WTC11 (cell line): ENCODE results near the gene COA8. TPM values are rescaled to one million over a fixed set of nuclear protein-coding genes. Genes with fewer than 3 reads are reported as not detected.

ENCODE experiments used
- ATAC-seq: fragments of 200-7000 bp; cut with Tn5 transposase; 2 replicates; pipeline ENCODE4 v1.10.0; 2021; ENCODE audit warnings: mild to moderate bottlenecking, moderate library complexity
- CTCF ChIA-PET: fragments of 300-600 bp; sonication (Branson Sonifier 250); formaldehyde crosslinking; loops from one replicate; lab custom pipeline; 2021; ENCODE audit warnings: antibody characterized with exemption; lab: Charles Lee
- POLR2A ChIA-PET: fragments of 350-600 bp; sonication (Branson Sonifier 250); formaldehyde crosslinking; loops from one replicate; lab custom pipeline; 2021; ENCODE audit warnings: antibody characterized with exemption; lab: Charles Lee
- DNase-seq: peaks from one replicate; pipeline ENCODE4 v3.0.0; 2021; ENCODE audit warnings: low spot score
- H3K27ac Mint-ChIP-seq: 2 replicates; pipeline ENCODE4 v1.8.0; 2021; ENCODE audit warnings: mixed read lengths
- H3K27me3 Mint-ChIP-seq: 2 replicates; pipeline ENCODE4 v1.8.0; 2021; ENCODE audit warnings: low read depth, mild to moderate bottlenecking, moderate library complexity, mixed read lengths
- H3K36me3 Mint-ChIP-seq: 2 replicates; pipeline ENCODE4 v1.8.0; 2021; ENCODE audit warnings: mixed read lengths
- H3K4me1 Mint-ChIP-seq: 2 replicates; pipeline ENCODE4 v1.8.0; 2022; ENCODE audit warnings: mixed read lengths
- H3K4me3 Mint-ChIP-seq: 2 replicates; pipeline ENCODE4 v1.8.0; 2021; ENCODE audit warnings: mild to moderate bottlenecking, moderate library complexity, mixed read lengths
- H3K9me3 Mint-ChIP-seq: 2 replicates; pipeline ENCODE4 v1.8.0; 2021; ENCODE audit warnings: mixed read lengths
- ATF1 ChIP-seq: sonication (generic); formaldehyde crosslinking; IDR thresholded peaks from 2 replicates; pipeline ENCODE4 v1.8.1; 2023; ENCODE audit warnings: mild to moderate bottlenecking, moderate library complexity, missing genetic modification reagents
- ELF4 ChIP-seq: sonication (generic); formaldehyde crosslinking; IDR thresholded peaks from 2 replicates; pipeline ENCODE4 v1.8.1; 2022; ENCODE audit warnings: low read depth, mild to moderate bottlenecking, moderate library complexity, missing genetic modification reagents
- GTF2I ChIP-seq: fragments of 250-450 bp; sonication (Bioruptor Pico); conservative IDR thresholded peaks from 2 replicates; pipeline ENCODE4 v1.4.0; 2021; ENCODE audit warnings: mild to moderate bottlenecking
- NFE2L1 ChIP-seq: sonication (generic); formaldehyde crosslinking; IDR thresholded peaks from 2 replicates; pipeline ENCODE4 v1.8.1; 2023; ENCODE audit warnings: missing genetic modification reagents
- NR3C1 ChIP-seq: sonication (generic); formaldehyde crosslinking; conservative IDR thresholded peaks from 2 replicates; pipeline ENCODE4 v1.8.1; 2023; ENCODE audit warnings: low read depth, mild to moderate bottlenecking, missing genetic modification reagents
- ZNF138 ChIP-seq: sonication (generic); formaldehyde crosslinking; conservative IDR thresholded peaks from 2 replicates; pipeline ENCODE4 v1.8.1; 2022; ENCODE audit warnings: mild to moderate bottlenecking, moderate library complexity, missing genetic modification reagents
- ZNF232 ChIP-seq: sonication (generic); formaldehyde crosslinking; IDR thresholded peaks from 2 replicates; pipeline ENCODE4 v1.8.0; 2022; ENCODE audit warnings: mild to moderate bottlenecking, missing genetic modification reagents
- total RNA-seq: library from RNA; stranded (reverse); gene quantifications from 3 replicates; pipeline ENCODE4 v1.2.3, GENCODE V29; 2021
- TF ChIP-seq, protein P1 (sequence below): sonication (generic); formaldehyde crosslinking; IDR thresholded peaks from 2 replicates; pipeline ENCODE4 v1.8.1; 2022; ENCODE audit warnings: mild to moderate bottlenecking, missing genetic modification reagents, moderate library complexity, borderline replicate concordance
- TF ChIP-seq, protein P2 (sequence below): fragments of 250-450 bp; sonication (Bioruptor Pico); conservative IDR thresholded peaks from 2 replicates; pipeline ENCODE4 v1.9.0; 2021; ENCODE audit warnings: mild to moderate bottlenecking
- TF ChIP-seq, protein P3 (sequence below): fragments of 250-450 bp; sonication (Bioruptor Pico); IDR thresholded peaks from 2 replicates; pipeline ENCODE4 v1.9.0; 2021; ENCODE audit warnings: mild to moderate bottlenecking, borderline replicate concordance
- TF ChIP-seq, protein P4 (sequence below): sonication (generic); formaldehyde crosslinking; IDR thresholded peaks from 2 replicates; pipeline ENCODE4 v1.8.1; 2022; ENCODE audit warnings: low read depth, missing genetic modification reagents, borderline replicate concordance
- TF ChIP-seq, protein P5 (sequence below): sonication (generic); formaldehyde crosslinking; IDR thresholded peaks from 2 replicates; pipeline ENCODE4 v1.8.1; 2022; ENCODE audit warnings: low read depth, mild to moderate bottlenecking, moderate library complexity, missing genetic modification reagents, borderline replicate concordance
- TF ChIP-seq, protein P6 (sequence below): sonication (generic); formaldehyde crosslinking; IDR thresholded peaks from 2 replicates; pipeline ENCODE4 v1.8.0; 2023; ENCODE audit warnings: mild to moderate bottlenecking, missing genetic modification reagents

The COA8 gene
- total RNA-seq, 1 experiment from 2014 or later = 36.4 TPM

DNA sequence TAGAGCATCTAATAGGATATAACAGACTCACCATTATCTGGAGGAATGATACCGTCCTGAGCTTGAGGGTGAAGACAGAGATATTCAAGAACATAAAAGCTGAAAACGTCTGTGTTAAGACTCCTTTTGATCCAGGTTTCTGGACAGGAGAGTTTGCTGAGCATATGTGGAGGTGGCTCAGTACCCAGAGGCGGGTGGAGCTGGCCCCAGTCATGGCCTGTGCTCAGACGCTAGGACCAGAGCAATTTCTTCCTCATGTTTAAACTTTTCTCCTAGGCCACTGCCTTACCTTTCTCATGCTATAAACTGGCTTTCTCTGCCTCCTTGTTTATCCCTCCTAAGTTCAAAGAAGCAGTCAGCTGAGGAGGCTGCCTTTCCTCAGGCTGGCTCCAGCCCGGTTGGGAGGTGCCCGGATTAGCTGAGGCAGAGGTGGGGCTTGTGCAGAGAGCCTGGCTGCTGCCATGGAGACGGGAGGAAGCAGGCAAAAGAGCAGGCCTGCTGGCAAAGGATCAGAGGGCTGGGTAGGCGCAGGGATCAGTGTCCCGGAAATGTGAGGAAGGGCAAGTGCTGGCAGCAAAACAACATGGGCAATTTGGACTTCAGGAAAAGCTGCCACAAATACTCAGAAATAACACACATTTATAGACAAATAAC lies 13.7 kb downstream of the COA8 start:
- TF ChIP-seq GTF2I (CRISPR knock-in tag) (0 out of 2 replicates have a peak, but pooled peaks have one; percentile 44), NFE2L1 (CRISPR knock-in tag) (no peak)
- TF ChIP-seq, all 79 proteins: peak for 1
- Mint-ChIP-seq H3K4me1 (no peaks in the 10 kb centered on the region), H3K36me3 (peaks cover 21% of the 10 kb centered on the region), H3K27ac (peak overlapping the region; percentile 78; the same call in 1 of the 2 replicates), H3K9me3 (no peaks in the 10 kb centered on the region), H3K27me3 (no peaks in the 10 kb centered on the region), H3K4me3 (no peak overlapping the region)
- DNase-seq (peak; percentile 36), ATAC-seq (peak; percentile 88)
- ChIA-PET CTCF (interaction anchor here (0.9 to 2.7 kb wide), 2 partner anchors 58 to 222 kb away, joined by 3 to 11 read pairs; no protein-coding TSS in a partner anchor), POLR2A (no interaction called here)

DNA sequence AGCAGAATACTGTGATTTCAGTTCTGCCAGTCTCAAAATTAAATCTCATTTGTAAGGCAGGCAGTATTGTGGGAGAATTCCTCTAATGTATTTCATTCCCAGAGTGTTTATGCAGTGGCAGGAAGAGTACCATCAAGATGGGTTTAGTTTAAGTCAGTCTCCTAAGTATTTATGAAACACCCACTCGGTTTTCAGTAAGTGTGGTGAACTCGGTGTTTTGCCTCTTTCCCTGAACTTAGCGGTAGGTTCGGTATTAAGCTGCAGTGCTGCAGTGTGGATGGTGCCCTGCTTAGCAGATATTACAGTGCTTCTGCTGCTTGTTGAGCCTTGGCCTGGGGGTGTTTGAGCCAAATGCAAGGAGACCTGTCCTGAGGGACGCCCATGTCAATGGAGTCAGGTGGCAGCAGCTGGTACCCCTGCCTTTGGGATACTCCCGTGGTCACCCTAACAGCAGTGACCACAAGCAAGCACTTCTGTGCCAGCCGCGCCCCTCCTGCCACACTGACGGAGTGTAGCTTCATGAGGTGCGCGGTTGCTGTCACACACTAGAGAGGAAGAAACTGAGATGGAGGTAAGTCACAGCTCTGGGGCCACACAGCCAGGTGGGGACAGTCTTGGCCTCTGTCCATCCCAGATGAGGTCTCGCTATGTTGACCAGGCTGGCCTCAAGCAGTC lies 15.8 kb downstream of the COA8 start:
- peaks cover 28% of the 10 kb centered on the region for H3K36me3 Mint-ChIP-seq
- CTCF ChIA-PET = no interaction called here
- no peak overlapping the region for H3K27ac Mint-ChIP-seq

More for the DNA sequence above, 15.8 kb downstream of the COA8 start:
- TF ChIP-seq ZNF138 (CRISPR knock-in tag) = no peak
- TF ChIP-seq NR3C1 (CRISPR knock-in tag) = no peak
- TF ChIP-seq ATF1 (CRISPR knock-in tag) = no peak
- TF ChIP-seq, protein P1, sequence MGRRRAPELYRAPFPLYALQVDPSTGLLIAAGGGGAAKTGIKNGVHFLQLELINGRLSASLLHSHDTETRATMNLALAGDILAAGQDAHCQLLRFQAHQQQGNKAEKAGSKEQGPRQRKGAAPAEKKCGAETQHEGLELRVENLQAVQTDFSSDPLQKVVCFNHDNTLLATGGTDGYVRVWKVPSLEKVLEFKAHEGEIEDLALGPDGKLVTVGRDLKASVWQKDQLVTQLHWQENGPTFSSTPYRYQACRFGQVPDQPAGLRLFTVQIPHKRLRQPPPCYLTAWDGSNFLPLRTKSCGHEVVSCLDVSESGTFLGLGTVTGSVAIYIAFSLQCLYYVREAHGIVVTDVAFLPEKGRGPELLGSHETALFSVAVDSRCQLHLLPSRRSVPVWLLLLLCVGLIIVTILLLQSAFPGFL (CRISPR knock-in tag) = no peak
- TF ChIP-seq ZNF232 (CRISPR knock-in tag) = no peak
- TF ChIP-seq, protein P2, sequence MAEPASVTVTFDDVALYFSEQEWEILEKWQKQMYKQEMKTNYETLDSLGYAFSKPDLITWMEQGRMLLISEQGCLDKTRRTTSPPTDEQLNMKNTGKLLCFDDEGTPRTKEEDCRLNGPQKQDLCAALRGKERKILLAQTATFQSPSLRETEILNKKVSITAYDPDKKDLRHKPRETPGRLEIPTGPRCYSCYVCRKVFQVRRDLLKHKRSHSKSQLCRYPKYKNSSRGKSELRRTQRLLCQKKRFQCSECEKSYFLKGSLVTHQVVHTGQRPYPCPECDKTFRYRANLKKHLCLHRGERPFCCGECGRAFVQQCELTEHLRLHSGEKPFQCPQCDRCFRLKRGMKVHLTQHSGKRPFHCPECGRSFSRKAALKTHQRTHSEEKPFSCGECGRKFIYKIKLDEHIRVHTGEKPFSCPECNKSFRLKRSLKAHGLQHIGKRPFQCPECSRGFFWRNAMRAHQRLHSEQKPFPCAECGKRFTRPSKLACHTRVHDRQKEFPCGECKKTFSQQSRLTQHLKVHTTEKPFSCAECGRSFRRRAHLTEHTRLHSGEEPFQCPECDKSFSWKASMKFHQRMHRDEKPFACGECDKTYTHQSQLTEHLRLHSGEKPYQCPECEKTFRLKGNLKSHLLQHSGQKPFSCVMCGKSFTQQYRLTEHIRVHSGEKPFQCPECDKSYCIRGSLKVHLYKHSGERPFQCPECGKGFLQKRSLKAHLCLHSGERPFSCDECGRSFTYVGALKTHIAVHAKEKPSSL (CRISPR knock-in tag) = no peak
- TF ChIP-seq, protein P3, sequence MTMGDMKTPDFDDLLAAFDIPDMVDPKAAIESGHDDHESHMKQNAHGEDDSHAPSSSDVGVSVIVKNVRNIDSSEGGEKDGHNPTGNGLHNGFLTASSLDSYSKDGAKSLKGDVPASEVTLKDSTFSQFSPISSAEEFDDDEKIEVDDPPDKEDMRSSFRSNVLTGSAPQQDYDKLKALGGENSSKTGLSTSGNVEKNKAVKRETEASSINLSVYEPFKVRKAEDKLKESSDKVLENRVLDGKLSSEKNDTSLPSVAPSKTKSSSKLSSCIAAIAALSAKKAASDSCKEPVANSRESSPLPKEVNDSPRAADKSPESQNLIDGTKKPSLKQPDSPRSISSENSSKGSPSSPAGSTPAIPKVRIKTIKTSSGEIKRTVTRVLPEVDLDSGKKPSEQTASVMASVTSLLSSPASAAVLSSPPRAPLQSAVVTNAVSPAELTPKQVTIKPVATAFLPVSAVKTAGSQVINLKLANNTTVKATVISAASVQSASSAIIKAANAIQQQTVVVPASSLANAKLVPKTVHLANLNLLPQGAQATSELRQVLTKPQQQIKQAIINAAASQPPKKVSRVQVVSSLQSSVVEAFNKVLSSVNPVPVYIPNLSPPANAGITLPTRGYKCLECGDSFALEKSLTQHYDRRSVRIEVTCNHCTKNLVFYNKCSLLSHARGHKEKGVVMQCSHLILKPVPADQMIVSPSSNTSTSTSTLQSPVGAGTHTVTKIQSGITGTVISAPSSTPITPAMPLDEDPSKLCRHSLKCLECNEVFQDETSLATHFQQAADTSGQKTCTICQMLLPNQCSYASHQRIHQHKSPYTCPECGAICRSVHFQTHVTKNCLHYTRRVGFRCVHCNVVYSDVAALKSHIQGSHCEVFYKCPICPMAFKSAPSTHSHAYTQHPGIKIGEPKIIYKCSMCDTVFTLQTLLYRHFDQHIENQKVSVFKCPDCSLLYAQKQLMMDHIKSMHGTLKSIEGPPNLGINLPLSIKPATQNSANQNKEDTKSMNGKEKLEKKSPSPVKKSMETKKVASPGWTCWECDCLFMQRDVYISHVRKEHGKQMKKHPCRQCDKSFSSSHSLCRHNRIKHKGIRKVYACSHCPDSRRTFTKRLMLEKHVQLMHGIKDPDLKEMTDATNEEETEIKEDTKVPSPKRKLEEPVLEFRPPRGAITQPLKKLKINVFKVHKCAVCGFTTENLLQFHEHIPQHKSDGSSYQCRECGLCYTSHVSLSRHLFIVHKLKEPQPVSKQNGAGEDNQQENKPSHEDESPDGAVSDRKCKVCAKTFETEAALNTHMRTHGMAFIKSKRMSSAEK (CRISPR knock-in tag) = no peak
- TF ChIP-seq, protein P4, sequence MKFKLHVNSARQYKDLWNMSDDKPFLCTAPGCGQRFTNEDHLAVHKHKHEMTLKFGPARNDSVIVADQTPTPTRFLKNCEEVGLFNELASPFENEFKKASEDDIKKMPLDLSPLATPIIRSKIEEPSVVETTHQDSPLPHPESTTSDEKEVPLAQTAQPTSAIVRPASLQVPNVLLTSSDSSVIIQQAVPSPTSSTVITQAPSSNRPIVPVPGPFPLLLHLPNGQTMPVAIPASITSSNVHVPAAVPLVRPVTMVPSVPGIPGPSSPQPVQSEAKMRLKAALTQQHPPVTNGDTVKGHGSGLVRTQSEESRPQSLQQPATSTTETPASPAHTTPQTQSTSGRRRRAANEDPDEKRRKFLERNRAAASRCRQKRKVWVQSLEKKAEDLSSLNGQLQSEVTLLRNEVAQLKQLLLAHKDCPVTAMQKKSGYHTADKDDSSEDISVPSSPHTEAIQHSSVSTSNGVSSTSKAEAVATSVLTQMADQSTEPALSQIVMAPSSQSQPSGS (CRISPR knock-in tag) = no peak
- no peak for TF ChIP-seq ELF4 (CRISPR knock-in tag)
- TF ChIP-seq, protein P5, sequence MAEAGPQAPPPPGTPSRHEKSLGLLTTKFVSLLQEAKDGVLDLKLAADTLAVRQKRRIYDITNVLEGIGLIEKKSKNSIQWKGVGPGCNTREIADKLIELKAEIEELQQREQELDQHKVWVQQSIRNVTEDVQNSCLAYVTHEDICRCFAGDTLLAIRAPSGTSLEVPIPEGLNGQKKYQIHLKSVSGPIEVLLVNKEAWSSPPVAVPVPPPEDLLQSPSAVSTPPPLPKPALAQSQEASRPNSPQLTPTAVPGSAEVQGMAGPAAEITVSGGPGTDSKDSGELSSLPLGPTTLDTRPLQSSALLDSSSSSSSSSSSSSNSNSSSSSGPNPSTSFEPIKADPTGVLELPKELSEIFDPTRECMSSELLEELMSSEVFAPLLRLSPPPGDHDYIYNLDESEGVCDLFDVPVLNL (CRISPR knock-in tag) = no peak
- TF ChIP-seq, protein P6, sequence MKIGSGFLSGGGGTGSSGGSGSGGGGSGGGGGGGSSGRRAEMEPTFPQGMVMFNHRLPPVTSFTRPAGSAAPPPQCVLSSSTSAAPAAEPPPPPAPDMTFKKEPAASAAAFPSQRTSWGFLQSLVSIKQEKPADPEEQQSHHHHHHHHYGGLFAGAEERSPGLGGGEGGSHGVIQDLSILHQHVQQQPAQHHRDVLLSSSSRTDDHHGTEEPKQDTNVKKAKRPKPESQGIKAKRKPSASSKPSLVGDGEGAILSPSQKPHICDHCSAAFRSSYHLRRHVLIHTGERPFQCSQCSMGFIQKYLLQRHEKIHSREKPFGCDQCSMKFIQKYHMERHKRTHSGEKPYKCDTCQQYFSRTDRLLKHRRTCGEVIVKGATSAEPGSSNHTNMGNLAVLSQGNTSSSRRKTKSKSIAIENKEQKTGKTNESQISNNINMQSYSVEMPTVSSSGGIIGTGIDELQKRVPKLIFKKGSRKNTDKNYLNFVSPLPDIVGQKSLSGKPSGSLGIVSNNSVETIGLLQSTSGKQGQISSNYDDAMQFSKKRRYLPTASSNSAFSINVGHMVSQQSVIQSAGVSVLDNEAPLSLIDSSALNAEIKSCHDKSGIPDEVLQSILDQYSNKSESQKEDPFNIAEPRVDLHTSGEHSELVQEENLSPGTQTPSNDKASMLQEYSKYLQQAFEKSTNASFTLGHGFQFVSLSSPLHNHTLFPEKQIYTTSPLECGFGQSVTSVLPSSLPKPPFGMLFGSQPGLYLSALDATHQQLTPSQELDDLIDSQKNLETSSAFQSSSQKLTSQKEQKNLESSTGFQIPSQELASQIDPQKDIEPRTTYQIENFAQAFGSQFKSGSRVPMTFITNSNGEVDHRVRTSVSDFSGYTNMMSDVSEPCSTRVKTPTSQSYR (CRISPR knock-in tag) = no peak
- TF ChIP-seq, all 79 proteins: peak for 0
- ATAC-seq (no peak), DNase-seq (no peak)
- Mint-ChIP-seq H3K9me3 (peaks cover 2% of the 10 kb centered on the region), H3K4me1 (no peaks in the 10 kb centered on the region), H3K27me3 (no peaks in the 10 kb centered on the region), H3K4me3 (no peak overlapping the region)
- POLR2A ChIA-PET = no interaction called here
